HG02642 (cell line): ENCODE data around the gene NPEPPS.

Experiments used
- ATAC-seq: cut with Tn5 transposase; IDR thresholded peaks from one replicate; pipeline ENCODE4 v1.9.1; 2021; ENCODE audit warnings: mild to moderate bottlenecking; ENCODE audit not compliant: unreplicated experiment, poor library complexity

The NPEPPS gene

GRCh38 chr17:47622180-47622549, 91.3 kb downstream of the NPEPPS start:
- ATAC-seq, result no peak

DNA sequence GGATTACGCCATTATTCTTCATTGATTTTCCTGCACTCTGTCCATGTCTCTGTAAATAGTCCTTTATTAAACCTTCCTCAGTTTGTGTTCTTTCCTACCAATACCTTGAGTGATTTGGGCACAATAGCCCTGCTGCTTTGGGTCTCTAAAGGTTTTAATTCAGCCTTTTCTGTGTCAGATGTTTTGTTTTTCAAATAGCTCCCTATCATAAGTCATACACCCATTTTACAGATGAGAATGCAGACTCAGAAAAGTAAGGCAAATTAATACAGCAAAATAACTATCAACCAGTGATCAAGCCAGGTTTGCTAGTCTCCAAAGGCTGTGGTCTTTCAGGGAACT, 93.8 kb downstream of the NPEPPS start:
- no peak for ATAC-seq

GRCh38 chr17:47628014-47628566, 97.2 kb downstream of the NPEPPS start:
- ATAC-seq, result no peak

- ATAC-seq, result no peak
Observed at GRCh38 chr17:47629826-47630225, 98.9 kb downstream of the NPEPPS start.

DNA sequence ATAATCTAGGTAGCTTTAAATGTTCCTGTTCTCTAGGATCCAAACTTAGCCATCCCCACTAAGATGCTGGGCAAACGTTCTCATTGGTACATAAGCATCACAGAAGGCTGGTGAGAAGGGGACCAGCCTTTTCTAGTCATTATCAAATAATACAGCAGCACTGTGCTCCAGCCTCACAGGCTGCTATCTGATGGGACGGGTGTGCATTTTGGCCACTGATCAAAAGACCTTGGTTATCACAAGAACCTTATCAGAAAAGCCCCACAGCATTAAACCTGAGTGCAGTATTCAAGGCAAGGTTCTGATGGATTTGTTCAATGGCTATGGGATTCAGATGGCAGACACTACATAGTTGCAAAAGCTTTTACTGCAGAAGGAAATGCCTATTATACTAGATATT, 99.7 kb downstream of the NPEPPS start:
- ATAC-seq, result no peak

DNA sequence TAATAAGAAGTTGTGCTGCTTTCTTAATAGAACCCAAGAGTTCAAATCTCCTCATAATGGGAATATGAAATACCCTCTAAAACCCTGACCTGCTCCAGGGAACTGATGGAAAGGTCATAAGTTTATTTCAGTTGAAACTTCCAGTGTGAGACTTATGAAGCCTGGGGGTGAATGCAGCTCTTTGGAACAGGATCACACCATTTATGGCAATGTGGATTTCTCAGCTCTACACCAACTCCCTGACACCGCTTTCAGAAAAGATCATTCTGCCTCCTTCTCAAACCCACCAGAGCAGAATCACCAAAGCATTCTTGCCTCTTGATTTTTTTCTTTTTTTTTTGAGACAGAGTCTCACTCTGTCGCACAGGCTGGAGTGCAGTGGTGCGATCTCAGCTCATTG, 102.1 kb downstream of the NPEPPS start:
- ATAC-seq, result no peak

DNA sequence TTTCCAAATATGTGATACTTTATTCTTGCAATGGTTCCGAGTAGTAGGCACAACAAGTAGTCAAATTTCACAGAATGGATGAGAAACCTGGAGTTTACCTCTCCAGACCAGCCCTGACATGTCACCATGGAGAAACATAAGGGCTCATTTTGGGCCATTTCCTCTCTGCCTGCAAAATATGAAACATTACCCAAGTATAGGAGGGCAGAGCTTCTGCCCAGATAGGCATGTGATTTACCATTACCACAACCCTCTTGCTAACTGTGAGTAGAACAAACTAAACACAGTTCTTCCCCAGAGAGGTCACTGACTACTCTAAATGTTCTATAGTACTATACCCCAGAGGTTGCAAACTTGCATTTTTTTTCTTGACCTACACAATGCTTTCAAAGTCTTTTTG, 103.1 kb downstream of the NPEPPS start:
- ATAC-seq, result no peak

GRCh38 chr17:47634870-47635269, 104.0 kb downstream of the NPEPPS start:
- no peak for ATAC-seq

DNA sequence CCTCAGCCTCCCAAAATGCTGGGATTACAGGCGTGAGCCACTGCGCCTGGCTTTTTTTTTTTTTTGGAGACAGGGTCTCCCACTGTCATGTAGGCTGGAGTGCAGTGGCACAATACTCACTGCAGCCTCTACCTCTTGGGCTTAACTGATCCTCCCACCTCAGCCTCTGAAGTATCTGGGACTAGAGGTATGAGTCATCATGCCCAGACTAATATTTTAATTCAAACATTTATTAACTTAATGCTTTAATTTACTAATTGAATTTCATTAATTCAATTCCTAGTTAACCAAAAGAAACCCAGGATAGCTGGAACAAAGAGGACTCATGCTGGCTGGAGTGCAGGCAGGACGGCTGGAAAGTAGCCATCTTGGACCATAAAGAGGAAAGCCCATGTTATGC, 104.8 kb downstream of the NPEPPS start:
- no peak for ATAC-seq

- ATAC-seq, result no peak
Observed at GRCh38 chr17:47636273-47637030, 105.5 kb downstream of the NPEPPS start.

DNA sequence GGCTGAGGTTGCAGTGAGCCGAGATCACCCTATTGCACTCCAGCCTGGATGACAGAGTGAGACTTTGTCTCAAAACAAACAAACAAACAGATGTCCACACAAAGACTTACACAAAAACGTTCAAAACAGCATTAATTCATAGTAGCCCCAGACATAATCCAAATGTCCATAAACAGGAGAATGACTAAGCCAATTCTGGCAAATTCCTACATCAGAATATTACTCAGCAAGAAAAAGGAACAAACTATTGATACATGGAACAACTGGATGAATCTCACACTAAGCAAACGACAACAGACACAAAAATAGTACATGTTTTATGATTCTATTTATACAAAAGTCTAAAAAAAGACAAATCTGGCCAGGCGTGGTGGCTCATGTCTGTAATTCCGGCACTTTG, 108.0 kb downstream of the NPEPPS start:
- no peak for ATAC-seq

DNA sequence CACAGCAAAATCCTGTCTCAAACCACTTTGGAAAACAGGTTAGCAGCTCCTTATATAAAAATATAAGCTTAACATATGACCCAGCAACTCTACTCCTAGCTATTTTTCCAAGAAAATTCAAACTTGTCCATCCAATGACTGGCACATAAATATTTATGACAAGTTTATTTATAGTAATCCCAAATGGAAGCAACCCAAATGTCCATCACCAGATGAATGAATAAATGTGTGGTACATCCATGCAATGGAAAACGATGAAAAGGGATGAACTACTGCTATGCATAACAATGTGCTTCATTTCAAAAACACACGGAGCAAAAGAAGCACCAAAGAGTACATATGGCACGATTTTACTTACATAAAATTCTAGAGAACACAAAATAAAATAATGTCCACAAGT, 109.2 kb downstream of the NPEPPS start:
- no peak for ATAC-seq

DNA sequence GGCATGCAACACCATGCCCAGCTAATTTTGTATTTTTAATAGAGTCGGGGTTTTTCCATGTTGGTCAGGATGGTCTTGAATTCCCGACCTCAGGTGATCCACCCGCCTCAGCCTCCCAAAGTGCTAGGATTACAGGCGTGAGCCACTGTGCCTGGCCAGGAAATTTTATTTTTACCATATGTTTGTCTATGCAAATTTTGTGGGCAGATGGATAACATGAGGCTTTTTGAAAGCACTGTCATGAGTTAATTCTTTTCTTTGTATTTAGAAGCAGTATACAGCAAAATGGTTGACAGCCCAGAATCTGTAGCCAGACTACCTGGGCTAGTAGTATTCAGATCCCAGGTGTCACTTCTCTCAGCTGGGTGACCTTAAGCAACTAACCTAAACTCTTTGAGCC, 110.3 kb downstream of the NPEPPS start:
- ATAC-seq, result no peak

- no peak for ATAC-seq
Observed at GRCh38 chr17:47643116-47643515, 112.2 kb downstream of the NPEPPS start.

DNA sequence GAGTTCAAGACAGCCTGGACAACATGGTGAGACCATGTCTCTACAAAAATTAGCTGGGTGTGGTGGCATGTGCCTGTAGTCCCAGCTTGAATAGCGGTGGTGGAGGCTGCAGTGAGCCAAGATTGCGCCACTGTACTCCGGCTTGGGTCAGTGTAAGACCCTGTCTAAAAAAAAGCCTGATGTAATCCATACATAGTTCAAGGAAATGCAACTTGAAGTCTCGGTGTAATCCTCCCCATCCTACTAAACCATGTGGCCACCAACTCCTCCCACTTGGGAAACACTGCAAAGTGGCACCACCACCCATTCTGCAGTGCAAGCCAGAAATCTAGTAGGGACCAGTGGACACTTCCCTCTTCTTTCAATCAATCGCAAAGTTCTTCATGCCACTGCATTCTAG, 113.4 kb downstream of the NPEPPS start:
- no peak for ATAC-seq

DNA sequence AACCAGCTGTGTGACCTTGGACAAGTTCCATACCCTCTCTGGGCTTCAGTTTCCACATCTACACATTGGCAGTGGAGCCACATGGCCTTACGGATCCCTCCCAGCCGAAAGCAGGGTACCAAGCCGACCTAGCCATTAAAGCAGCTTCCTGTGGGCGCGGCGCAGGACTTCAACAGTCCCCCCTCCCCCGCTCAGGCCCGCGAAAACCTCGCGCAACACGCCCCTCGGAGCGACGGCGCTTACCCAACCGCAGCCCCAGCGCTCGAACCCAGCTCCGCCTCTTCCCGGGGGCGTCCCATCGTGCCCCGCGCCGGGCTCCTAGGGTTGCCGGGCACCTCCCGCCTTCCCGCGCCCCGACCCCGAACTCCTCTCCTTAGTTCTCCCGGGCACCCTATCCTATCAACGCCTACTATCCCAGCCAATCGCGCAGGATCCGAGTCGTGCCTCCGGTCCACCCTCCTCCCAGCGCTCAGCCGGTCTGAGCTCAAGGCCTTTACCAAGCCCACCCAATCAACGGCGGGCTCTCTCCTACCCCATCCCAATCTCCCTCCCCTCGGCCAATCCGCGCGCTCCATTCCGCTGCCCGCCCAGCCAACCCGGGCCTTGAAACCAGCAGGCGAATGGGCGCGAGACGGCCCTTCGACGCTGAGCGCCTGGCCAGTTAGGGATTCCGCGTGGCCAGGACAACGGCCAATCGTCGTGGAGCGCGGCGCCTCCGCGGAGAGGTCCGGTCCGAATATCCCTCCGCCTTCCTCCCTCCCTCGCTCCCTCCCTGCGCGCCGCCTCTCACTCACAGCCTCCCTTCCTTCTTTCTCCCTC, 118.5 kb downstream of the NPEPPS start, which contains the start of gene KPNB1:
KPNB1 (plus strand) TSS at position 767 of the 819 bp plus-strand sequence. CDS start 326 bp downstream, outside the sequence.
- ATAC-seq, result peak; percentile 87

GRCh38 chr17:47649972-47650524, 119.1 kb downstream of the NPEPPS start:
- ATAC-seq, result peak; percentile 2

DNA sequence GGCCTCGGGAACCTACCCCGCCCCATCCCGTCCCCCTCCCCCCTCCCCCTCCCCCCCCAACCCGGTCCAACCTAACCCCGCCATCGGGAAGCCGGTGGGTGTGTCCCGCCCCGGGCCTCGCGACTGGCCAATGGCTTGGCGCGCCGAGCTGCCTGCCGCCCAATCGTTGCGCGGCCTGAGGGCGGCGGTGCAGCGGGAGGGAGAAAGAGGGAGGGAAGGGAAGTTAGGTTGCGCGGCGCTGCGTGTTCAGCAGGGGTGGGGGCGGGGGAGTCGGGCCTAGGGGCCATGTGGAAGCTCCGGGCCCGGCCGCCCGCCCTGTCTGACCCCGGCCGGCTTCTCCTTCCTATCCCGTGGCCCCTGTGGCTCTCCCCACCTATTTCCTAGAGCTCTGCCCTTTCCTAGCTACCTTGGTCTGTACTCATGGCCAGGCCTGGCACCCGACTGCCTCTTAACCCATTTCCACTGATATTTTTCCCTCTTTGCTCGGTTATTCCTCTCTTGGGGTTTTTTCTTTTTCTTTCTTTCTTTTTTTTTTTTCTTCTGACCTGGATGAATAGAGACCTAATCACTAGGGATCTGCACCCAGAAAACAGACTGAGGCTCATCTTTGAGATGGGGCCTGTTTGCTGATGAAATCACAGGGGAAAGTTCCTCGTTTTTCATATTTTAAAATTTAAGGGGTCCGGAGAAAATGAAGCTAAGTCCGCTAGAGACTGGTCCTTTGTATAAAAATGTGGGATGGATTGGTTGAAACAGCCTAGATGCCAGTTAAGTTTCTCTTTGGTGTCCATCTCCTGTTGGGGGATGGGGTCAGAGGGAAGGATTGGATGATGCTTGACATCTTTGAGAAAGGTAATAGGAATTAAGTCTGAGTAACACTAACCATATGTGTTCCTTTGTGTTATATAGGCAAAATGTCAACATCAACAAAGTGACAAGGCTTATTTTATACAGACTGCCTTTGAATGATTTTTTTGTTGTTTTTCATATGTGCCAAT, 119.9 kb downstream of the NPEPPS start:
- ATAC-seq, result peak; percentile 63

- ATAC-seq, result no peak
Observed at GRCh38 chr17:47651704-47652103, 120.8 kb downstream of the NPEPPS start.

DNA sequence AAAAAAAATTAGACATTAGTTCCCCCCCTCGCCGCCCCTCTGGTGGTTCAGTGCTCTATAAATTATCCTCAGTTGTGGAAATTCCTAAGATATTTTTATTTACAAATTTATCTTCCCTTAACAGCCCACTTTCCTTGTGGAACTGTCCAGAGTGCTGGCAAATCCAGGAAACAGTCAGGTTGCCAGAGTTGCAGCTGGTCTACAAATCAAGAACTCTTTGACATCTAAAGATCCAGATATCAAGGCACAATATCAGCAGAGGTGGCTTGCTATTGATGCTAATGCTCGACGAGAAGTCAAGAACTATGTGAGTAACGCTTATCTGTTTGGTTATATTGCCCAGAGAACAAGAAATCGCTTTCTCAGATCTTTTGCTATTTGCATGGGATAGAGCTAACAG, 121.7 kb downstream of the NPEPPS start:
- no peak for ATAC-seq
